Measurements from ENCODE around the gene IGFBP4.
"Not testable (repeated sequence)": the region's sequence is repeated elsewhere in the genome, so short reads cannot be mapped to it uniquely, and the experiment has no call there.

GRCh38 chr17:40414312-40414711, 28.9 kb upstream of the IGFBP4 start:
- not testable (repeated sequence) for TF ChIP-seq CTCF (IDR thresholded peaks at IDR 0.05; ENCODE audit: insufficient read depth, low read depth, low read length); EZH2 (IDR thresholded peaks at IDR 0.05; ENCODE audit: insufficient read depth, low read length)

All from astrocyte (in vitro differentiated cells and primary cell).